A673 (cell line): ENCODE results near the gene FOXC2. TPM values are rescaled to one million over a fixed set of nuclear protein-coding genes. Genes with fewer than 3 reads are reported as not detected.

ENCODE experiments used
- BruUV-seq: library from RNA; stranded (reverse); fragments of 400-500 nt; replicated peaks from 2 replicates; lab custom pipeline; 2021; lab: Mats Ljungman, UMichigan
- CTCF ChIA-PET: fragments of 300-600 bp; sonication (Branson Sonifier 250); formaldehyde crosslinking; loops from one replicate; lab custom pipeline; 2022; ENCODE audit warnings: antibody characterized with exemption; lab: Charles Lee
- POLR2A ChIA-PET: fragments of 300-600 bp; sonication (Branson Sonifier 250); formaldehyde crosslinking; loops from one replicate; lab custom pipeline; 2022; ENCODE audit warnings: antibody characterized with exemption; ENCODE audit not compliant: low non-redundant PET; lab: Charles Lee
- DNase-seq: peaks from one replicate; pipeline ENCODE4 v3.0.0-alpha.2; 2015; ENCODE audit warnings: low spot score
- H3K27ac ChIP-seq: fragments of 200-600 bp; sonication (generic); 2 replicates; pipeline ENCODE4 v1.5.1; 2016; ENCODE audit warnings: mixed run types, low read depth, mild to moderate bottlenecking, mixed read lengths, antibody characterized with exemption, low read length; ENCODE audit not compliant: poor library complexity, severe bottlenecking
- H3K27me3 ChIP-seq: fragments of 200-600 bp; sonication (generic); replicated peaks from 2 replicates; pipeline ENCODE4 v1.6.1; 2017; ENCODE audit warnings: mixed run types, low read depth, mild to moderate bottlenecking, mixed read lengths, antibody characterized with exemption, low read length; ENCODE audit not compliant: insufficient read depth, poor library complexity
- H3K36me3 ChIP-seq: fragments of 200-600 bp; sonication (generic); 2 replicates; pipeline ENCODE4 v1.6.1; 2016; ENCODE audit warnings: mixed run types, mild to moderate bottlenecking, mixed read lengths, antibody characterized with exemption, low read length; ENCODE audit not compliant: insufficient read depth, poor library complexity, severe bottlenecking
- H3K4me1 ChIP-seq: fragments of 200-600 bp; sonication (generic); 2 replicates; pipeline ENCODE4 v1.6.1; 2017; ENCODE audit warnings: mixed run types, mild to moderate bottlenecking, mixed read lengths, antibody characterized with exemption, low read length; ENCODE audit not compliant: insufficient read depth, poor library complexity, severe bottlenecking
- H3K4me3 ChIP-seq: fragments of 200-600 bp; sonication (generic); 2 replicates; pipeline ENCODE4 v1.5.1; 2016; ENCODE audit warnings: low read depth, mixed run types, mild to moderate bottlenecking, mixed read lengths, low read length; ENCODE audit not compliant: poor library complexity, severe bottlenecking
- H3K9me3 ChIP-seq: fragments of 200-600 bp; sonication (generic); 2 replicates; pipeline ENCODE4 v1.6.1; 2016; ENCODE audit warnings: mixed run types, low read depth, mild to moderate bottlenecking, mixed read lengths, antibody characterized with exemption, low read length; ENCODE audit not compliant: poor library complexity, severe bottlenecking
- EZH2 ChIP-seq: fragments of 200-600 bp; sonication (generic); IDR thresholded peaks from 2 replicates; pipeline ENCODE4 v1.6.1; 2017; ENCODE audit warnings: borderline replicate concordance, low read depth, mild to moderate bottlenecking, mixed read lengths, antibody characterized with exemption, low read length; ENCODE audit not compliant: poor library complexity, severe bottlenecking
- intact Hi-C: fragments of 100-400 bp; cut with micrococcal nuclease; formaldehyde crosslinking; loops from one replicate; pipeline ENCODE4 v1.10.0; 2022; ENCODE audit not compliant: unreplicated experiment
- total RNA-seq: library from RNA; stranded (reverse); gene quantifications from 2 replicates; pipeline ENCODE4 v1.2.3, GENCODE V29; 2021
- TF ChIP-seq, protein P1 (sequence below): fragments of 300-800, 200-600 bp; sonication (generic); conservative IDR thresholded peaks from 2 replicates; pipeline ENCODE4 v1.5.1; 2017; ENCODE audit warnings: low read depth, mild to moderate bottlenecking, antibody characterized with exemption, low read length, moderate library complexity, mixed read lengths

The FOXC2 gene
- total RNA-seq, 1 experiment from 2014 or later, result 0.34 TPM

DNA sequence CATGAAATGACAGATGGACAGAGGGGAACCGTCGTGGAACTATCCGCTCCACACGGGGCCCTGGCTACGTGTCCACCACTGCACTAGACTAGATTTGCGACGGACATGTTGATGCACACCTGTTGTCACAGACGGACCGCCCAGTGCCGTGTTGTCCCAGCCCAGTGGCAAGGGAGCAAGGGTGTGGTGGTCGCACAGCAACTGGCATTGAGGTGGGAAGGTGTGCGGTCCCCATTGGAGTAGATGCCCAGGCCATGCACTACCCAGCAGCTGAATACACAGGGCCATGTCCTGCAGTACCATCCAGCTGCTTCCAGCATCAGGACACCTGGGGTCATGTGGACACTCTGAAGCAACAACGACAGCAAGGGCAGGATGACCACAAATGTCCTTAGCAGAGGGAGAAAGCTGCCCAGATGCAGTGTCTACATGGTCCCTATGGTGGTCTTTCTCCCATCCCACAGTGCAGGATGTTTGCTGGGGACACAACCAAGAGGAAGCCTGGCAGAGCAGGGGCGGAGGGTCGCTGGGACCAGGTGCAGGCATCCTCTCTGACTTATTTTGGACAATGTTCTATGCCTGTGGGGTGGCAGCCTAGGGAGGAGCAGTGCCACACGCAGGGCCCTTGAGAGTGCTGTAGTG is 47.5 kb upstream of the FOXC2 start:
- intact Hi-C loops, result loop anchor here (5.0 kb wide), 1 partner anchor 702 kb away; no protein-coding TSS in a partner anchor
- BruUV-seq, result no TSS peak
- no peak overlapping the region for H3K27ac ChIP-seq
- POLR2A ChIA-PET, result no interaction called here
- peaks cover 97% of the 10 kb centered on the region for H3K27me3 ChIP-seq
- no peaks in the 10 kb centered on the region for H3K36me3 ChIP-seq
- H3K4me1 ChIP-seq, result no peaks in the 10 kb centered on the region
- CTCF ChIA-PET, result interaction anchor here (0.6 to 0.9 kb wide), 2 partner anchors 266 to 440 kb away, joined by 5 to 8 read pairs; no protein-coding TSS in a partner anchor
- no peak overlapping the region for H3K4me3 ChIP-seq
- no peak for DNase-seq
- H3K9me3 ChIP-seq, result no peaks in the 10 kb centered on the region
- TF ChIP-seq, protein P1, sequence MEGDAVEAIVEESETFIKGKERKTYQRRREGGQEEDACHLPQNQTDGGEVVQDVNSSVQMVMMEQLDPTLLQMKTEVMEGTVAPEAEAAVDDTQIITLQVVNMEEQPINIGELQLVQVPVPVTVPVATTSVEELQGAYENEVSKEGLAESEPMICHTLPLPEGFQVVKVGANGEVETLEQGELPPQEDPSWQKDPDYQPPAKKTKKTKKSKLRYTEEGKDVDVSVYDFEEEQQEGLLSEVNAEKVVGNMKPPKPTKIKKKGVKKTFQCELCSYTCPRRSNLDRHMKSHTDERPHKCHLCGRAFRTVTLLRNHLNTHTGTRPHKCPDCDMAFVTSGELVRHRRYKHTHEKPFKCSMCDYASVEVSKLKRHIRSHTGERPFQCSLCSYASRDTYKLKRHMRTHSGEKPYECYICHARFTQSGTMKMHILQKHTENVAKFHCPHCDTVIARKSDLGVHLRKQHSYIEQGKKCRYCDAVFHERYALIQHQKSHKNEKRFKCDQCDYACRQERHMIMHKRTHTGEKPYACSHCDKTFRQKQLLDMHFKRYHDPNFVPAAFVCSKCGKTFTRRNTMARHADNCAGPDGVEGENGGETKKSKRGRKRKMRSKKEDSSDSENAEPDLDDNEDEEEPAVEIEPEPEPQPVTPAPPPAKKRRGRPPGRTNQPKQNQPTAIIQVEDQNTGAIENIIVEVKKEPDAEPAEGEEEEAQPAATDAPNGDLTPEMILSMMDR, result no peak
- no peak for TF ChIP-seq EZH2

DNA sequence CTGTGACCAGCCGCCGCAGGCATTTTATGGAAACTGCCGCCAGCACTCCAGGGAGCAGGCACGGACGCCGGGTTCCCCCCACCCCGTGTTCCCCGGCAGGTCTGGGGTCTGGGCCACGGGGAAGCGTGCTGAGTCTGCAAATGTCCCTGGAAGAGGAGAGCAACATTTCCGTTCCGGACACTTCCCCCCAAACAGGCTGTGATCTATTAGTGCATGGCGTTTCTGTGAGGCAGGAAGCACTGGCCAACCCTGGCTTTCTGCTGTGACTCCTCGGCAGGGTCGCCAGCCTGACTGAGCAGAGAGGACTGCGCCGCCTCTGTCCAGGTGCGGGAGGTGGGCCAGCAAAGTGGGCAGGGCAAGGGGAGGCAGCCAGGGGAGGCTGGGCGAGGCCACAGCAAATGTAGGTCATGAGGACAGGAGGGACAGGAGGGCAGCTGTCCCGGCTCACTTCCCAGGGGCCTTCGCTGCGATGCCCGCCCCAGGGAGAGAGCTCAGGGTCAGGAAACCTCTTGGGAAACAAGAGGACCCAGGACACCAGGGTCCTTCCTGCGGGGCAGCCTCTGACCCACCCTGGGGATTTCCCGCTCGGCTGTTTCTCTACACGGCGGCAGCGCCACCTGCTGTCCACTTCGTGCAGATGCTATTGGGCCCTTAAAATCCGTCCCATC is 46.8 kb upstream of the FOXC2 start:
- Histone ChIP-seq H3K9me3 (no peaks in the 10 kb centered on the region), H3K4me3 (no peak overlapping the region), H3K27me3 (peaks cover 97% of the 10 kb centered on the region), H3K4me1 (no peaks in the 10 kb centered on the region), H3K36me3 (no peaks in the 10 kb centered on the region), H3K27ac (no peak overlapping the region)
- BruUV-seq, result no TSS peak
- POLR2A ChIA-PET, result no interaction called here
- DNase-seq, result peak; percentile 60
- TF ChIP-seq, protein P1, result peak; percentile 89
- TF ChIP-seq EZH2, result no peak
- intact Hi-C loops, result loop anchor here (5.0 kb wide), 1 partner anchor 702 kb away; no protein-coding TSS in a partner anchor
- CTCF ChIA-PET, result no interaction called here

DNA sequence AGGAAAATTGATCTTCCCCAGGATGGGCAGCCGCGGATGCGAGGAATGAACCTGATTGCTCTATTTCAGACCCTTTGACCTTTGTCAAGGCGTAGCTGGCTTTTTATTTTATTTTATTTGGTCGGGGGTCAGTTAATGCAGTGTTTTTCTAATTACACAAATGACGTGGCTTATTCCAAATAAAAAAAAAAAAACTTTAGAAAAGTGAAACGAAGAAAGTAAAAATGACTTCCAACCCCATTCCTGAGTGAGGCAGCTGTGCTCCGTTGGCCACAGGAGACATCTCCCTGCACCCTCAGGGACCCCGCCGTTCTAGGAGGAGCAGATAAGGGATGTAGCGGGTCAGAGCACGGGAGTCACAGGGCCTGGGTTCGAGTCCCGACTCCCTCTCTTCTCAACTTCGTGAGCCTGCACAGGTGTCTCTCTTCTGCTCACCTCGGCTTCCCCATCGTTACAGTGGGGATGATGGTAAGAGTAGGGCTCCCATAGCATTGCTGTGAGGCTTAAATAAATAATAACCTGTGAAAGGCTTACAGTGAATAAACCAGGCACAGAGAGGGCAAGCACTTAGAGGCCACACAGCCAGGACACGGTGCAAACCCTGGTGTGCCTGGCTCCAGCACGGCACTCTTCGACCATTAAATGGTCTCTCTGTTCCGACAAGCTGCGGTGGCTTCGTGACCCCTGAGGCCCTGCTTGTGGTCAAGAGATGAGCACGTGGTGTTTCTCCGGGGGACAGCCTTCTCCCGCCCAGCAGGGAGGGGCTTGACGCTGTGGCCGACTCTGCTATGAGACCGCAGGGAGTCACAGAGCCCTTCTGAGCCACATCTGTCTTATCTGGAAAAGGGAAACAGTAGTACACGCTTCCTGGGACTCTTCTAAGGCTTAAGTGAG is 46.1 kb upstream of the FOXC2 start:
- Histone ChIP-seq H3K4me1 (no peaks in the 10 kb centered on the region), H3K27ac (no peak overlapping the region), H3K9me3 (no peaks in the 10 kb centered on the region), H3K36me3 (no peaks in the 10 kb centered on the region), H3K4me3 (no peak overlapping the region), H3K27me3 (peaks cover 97% of the 10 kb centered on the region)
- no peak for TF ChIP-seq EZH2
- TF ChIP-seq, protein P1, result peak; percentile 14; the same call in 1 of the 2 replicates
- intact Hi-C loops, result no loop called here
- BruUV-seq, result no TSS peak
- DNase-seq, result no peak
- POLR2A ChIA-PET, result no interaction called here
- CTCF ChIA-PET, result no interaction called here
